Breast epithelium (tissue), 3 donors: ENCODE measurements around the gene HBA2.

Experiments
- CTCF ChIP-seq, 3 donors: fragments of 450-650 bp; IDR thresholded peaks; one replicate each; pipeline ENCODE4 v1.5.1; 2016 to 2017; ENCODE audit warnings: antibody characterized with exemption in 3 of 3, mild to moderate bottlenecking in 3 of 3, moderate library complexity in 3 of 3
- POLR2A ChIP-seq: fragments of 450-650 bp; IDR thresholded peaks from one replicate; pipeline ENCODE4 v1.6.1; 2016; ENCODE audit warnings: antibody characterized with exemption, mild to moderate bottlenecking, moderate library complexity
- POLR2AphosphoS5 ChIP-seq, 3 donors: sonication (generic); formaldehyde crosslinking; IDR thresholded peaks; one replicate each; pipeline ENCODE4 v1.6.1; 2017; ENCODE audit warnings: antibody characterized with exemption in 3 of 3

GRCh38 chr16:188674-189073 lies 16.0 kb downstream of the HBA2 start:
- TF ChIP-seq CTCF (IDR thresholded peaks at IDR 0.05) (no peak), POLR2A (no peak), POLR2AphosphoS5 (IDR thresholded peaks at IDR 0.05) (no peak)
